ENCODE data around the gene THSD1.

DNA sequence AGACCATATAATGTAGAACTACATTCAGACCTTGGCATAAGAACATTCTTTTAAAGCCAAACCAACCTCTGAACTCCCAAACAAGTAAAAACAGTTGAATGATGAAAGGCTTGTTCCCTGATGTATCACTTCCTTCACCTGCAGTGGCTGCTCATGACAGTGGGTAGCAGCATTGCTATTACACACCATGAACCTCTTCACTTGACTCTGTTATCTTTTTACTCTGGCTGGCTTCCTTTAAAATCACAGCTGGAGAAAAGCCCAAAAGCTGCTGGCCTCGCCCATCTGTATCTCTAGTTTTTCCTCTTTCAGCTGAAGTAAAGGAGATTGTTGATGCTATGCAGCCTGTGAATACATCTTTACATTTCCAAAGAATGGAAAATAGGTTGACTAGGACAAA is 22.6 kb downstream of the THSD1 start:
- TF ChIP-seq SIN3A (IDR thresholded peaks at IDR 0.05; ENCODE audit: borderline replicate concordance, low read depth, low read length) = no peak
- TF ChIP-seq YY1 (IDR thresholded peaks at IDR 0.05; ENCODE audit: low read depth) = no peak
- no peak for TF ChIP-seq CTCF (IDR thresholded peaks at IDR 0.05)
- TF ChIP-seq JUND (IDR thresholded peaks at IDR 0.05) = no peak
- no peak for TF ChIP-seq FOXM1 (IDR thresholded peaks at IDR 0.05; ENCODE audit: low read depth)
- TF ChIP-seq EP300 (IDR thresholded peaks at IDR 0.05; ENCODE audit: borderline replicate concordance in 1 of 2, low read depth in 1 of 2, low read length in 1 of 2) = no peak

Measured in SK-N-SH (cell line).